Measurements from ENCODE around the gene APOH.

APOH gene

GRCh38 chr17:66233023-66233753, 4.0 kb upstream of the APOH start:
- no peak for DNase-seq

- peak; percentile 44 to 48 for DNase-seq
Observed at GRCh38 chr17:66230922-66231591, 1.8 kb upstream of the APOH start.

- no peak for DNase-seq
Observed at GRCh38 chr17:66229783-66230538, 746 bp upstream of the APOH start.

- no peak for DNase-seq
Observed at GRCh38 chr17:66227212-66228045, 1.8 kb downstream of the APOH start.

GRCh38 chr17:66222798-66223350, 6.3 kb downstream of the APOH start:
- no peak for DNase-seq

- no peak for DNase-seq
Observed at GRCh38 chr17:66221755-66222530, 7.3 kb downstream of the APOH start.

- DNase-seq, result no peak
Observed at GRCh38 chr17:66221343-66221742, 7.9 kb downstream of the APOH start.

- DNase-seq, result no peak
Observed at GRCh38 chr17:66220079-66220835, 9.0 kb downstream of the APOH start.

- DNase-seq, result no peak
Observed at GRCh38 chr17:66215529-66215911, 13.7 kb downstream of the APOH start.

GRCh38 chr17:66214884-66215528, 14.2 kb downstream of the APOH start:
- no peak for DNase-seq

- no peak for DNase-seq
Observed at GRCh38 chr17:66211047-66211810, 18.0 kb downstream of the APOH start.

GRCh38 chr17:66210208-66210574, 19.0 kb downstream of the APOH start:
- no peak for DNase-seq

GRCh38 chr17:66207936-66208335, 21.3 kb downstream of the APOH start:
- no peak for DNase-seq

GRCh38 chr17:66203274-66204015, 25.8 kb downstream of the APOH start:
- no peak for DNase-seq

- DNase-seq, result peak; percentile 53 to 66
Observed at GRCh38 chr17:66200685-66201092, 28.5 kb downstream of the APOH start.

- DNase-seq, result no peak
Observed at GRCh38 chr17:66198242-66198641, 31.0 kb downstream of the APOH start.

GRCh38 chr17:66192378-66192687, 36.9 kb downstream of the APOH start:
- no peak for DNase-seq

- peak; percentile 31 to 41 for DNase-seq
Observed at GRCh38 chr17:66191593-66192377, 37.4 kb downstream of the APOH start, which contains the start of gene CEP112. Gene CEP112, minus strand, starts transcription at chr17:66192133.

All from AML-193 (cell line).